Left colon (tissue), 2 donors: Measurements from ENCODE around the gene SPATA31D1. TPM values are rescaled to one million over a fixed set of nuclear protein-coding genes. Genes with fewer than 3 reads are reported as not detected.

Experiments
- ATAC-seq: fragments of 200-7000 bp; cut with Tn5 transposase; one replicate; pipeline ENCODE4 v1.9.1; 2020; ENCODE audit warnings: mild to moderate bottlenecking, moderate library complexity
- DNase-seq, 2 donors: peaks; one replicate each; pipeline ENCODE4 v3.0.0-alpha.2; 2020
- intact Hi-C, 2 donors: fragments of 100-400 bp; cut with DNase I in 1 of 2; cut with micrococcal nuclease in 1 of 2; formaldehyde crosslinking; loops; one replicate each; pipeline versions ENCODE4 v1.11.2 to v1.14.0; 2022; cut with DNase I, micrococcal nuclease
- total RNA-seq, 2 donors: library from RNA; stranded (reverse); fragmentation: NEBNext Ultra II Directional; extraction: Animal tissue kit (Norgen Biotek cat#: 25700); gene quantifications; one replicate each; pipeline ENCODE4 v1.2.1, GENCODE V29; 2021
- donor health status: DM: no; HTN: no; CAD: no.
- donor health status: DM: yes; HTN: yes; CAD: no.

The SPATA31D1 gene
- total RNA-seq, 2 donors from 2014 or later: not detected

GRCh38 chr9:82011133-82011532 is 22.6 kb downstream of the SPATA31D1 start:
- DNase-seq (no peak), ATAC-seq (peak; percentile 31)
- intact Hi-C loops: no loop called here

DNA sequence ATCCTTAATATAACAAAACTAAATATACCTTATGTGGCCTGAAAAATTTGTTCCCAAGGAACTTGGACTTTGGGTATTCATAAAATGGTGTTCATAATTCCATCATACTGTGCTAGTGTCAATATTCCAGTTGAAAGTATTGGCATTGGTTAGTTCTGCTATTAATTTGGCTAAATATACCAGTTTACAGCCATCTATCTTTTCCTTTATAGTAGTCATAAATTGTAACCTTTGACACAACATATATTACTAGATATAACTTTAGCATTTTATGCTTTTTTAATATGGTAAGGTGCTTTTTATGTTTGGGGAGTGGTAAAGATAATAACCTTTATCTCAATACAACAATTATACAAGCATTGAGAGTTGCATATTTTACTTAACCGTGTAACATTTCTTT is 23.7 kb downstream of the SPATA31D1 start:
- no peak for DNase-seq
- intact Hi-C loops: no loop called here
- ATAC-seq: peak; percentile 89

DNA sequence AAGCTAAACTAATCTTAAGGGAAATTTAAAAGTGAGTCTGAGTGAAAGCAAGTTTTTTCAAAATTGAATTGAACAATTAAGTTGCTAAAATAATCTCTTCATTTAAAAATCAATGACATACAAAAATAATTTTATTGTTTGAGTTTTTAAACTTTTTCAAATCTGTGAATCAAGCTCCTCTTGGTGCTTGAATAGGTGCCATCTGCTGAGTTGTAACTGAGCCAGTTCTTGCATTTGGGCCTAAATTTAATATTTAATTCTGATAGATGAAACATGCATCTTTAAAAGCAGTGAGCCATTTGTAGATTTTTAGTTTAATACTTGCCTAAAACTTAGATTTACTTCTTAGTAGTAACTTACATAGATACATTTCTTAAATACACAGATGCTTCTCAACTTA is 31.8 kb downstream of the SPATA31D1 start:
- DNase-seq (no peak), ATAC-seq (no peak)
- intact Hi-C loops: no loop called here

GRCh38 chr9:82021198-82021597 is 32.6 kb downstream of the SPATA31D1 start:
- ATAC-seq (no peak), DNase-seq (peak in 1 of 2 donors; percentile 31)
- intact Hi-C loops: no loop called here

- ATAC-seq (no peak), DNase-seq (no peak)
- intact Hi-C loops: no loop called here
Measured at GRCh38 chr9:82022121-82022520, 33.5 kb downstream of the SPATA31D1 start.

DNA sequence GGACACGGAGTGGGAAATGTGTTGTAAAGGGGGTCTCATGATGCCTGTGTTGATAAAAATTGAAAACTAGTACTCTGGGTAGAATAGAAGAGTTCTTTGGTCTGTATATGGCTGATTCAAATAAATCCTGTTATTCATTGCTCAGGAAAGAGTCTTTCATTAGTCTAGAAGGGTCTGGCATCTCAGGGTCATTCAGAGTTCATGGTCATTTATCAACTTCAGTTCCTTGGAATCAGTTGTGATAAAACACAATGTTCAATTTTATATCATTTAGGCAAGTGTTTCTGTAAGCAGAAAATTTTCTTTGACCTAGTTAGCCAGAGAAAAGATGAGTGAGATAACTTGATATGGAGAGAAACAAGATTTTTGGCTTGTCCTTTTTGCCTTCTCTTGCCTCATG is 36.3 kb downstream of the SPATA31D1 start:
- ATAC-seq (no peak), DNase-seq (no peak)
- intact Hi-C loops: no loop called here

DNA sequence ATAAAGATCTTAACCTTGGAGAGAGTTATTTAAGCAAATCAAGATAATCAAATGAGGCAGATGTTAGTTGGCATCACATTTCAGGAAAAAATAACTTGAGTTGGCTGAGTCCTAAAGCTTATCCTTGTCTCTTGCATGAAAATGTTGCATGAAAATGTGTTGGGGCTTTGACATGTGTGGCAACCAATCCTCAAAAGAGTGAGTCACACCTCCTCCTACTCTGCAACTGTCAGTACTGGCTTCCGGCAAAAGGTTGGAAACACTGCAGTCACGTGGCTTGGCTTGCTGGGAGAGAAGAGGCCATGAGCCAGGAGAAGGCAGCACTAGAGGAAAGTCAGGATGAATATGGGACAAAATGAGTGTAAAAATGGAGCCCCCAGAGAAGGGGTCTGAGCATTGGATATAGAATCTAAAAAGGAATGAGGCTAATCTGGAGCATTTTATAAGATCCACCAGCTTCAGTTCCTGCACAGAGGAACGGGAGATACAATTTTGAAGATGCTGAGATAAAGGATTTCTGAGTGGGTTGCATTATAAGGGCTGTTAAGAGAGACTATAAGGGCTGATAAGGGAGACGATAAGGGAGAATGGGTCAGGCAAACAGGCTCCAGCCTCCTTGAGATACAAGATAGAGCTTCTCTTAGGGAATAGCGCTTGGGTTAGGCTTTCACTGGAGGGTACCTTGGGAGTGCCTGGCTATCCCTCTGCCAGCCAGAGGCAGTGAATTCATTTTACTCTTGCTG is 43.1 kb downstream of the SPATA31D1 start:
- ATAC-seq: no peak
- intact Hi-C loops: no loop called here
- no peak for DNase-seq

DNA sequence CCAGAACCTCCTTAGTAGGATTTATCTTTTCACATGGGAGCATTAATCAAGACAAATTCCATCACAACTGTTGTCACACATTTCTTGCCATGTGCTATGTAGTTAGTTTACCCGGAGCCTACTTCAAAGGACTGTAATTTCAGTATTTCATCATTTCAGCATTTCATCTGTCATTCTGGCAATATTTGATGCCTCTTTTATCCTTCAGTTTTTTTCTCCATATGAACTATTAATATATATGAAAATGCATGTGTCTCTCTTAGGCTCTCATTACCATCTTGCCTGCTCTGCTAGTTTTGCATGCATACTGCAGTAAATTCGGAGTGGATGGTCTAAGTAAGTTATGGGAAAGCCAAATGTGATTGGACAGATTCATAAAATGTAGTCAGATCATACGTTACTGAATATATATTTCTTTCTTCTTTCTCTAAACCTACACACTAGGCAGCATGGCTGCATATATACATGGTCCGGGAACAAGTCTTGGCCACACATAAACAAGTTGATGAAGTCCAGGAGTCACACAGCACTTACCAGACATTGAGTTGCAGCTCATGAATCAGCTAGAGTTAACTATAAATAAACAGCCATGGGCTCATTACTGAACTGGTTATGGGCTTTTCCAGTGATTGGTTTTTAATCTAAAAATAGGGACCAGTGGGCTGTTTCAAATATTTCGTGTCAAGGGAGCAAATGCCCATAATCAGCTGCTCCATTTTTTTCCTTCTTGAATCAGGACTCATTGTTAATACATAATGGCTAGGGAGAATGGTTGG is 46.6 kb downstream of the SPATA31D1 start:
- DNase-seq (no peak), ATAC-seq (no peak)
- intact Hi-C loops: no loop called here

- ATAC-seq (no peak), DNase-seq (no peak)
- intact Hi-C loops: no loop called here
Measured at GRCh38 chr9:82036086-82036485, 47.5 kb downstream of the SPATA31D1 start.

DNA sequence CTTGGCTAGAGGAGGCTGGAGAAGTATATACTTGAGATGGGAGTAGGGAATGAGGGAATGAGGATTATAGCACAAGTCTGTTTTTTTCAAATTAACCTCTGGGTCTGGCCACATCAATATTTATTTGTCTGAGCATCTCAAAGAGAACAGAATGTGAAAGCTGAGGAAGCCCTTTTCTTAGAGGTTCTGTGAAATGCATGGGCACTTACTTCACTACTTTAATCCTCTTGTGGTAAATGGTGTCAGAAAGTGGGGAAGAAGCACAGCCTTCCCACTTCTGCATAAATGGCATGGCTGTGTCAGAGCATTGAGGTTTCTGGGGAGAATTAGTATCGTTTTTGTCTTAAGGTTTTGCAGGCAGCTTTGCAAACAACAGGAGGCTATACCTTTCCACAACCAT is 48.6 kb downstream of the SPATA31D1 start:
- intact Hi-C loops: no loop called here
- ATAC-seq (no peak), DNase-seq (no peak)

- ATAC-seq (no peak), DNase-seq (no peak)
- intact Hi-C loops: no loop called here
Measured at GRCh38 chr9:82038897-82039296, 50.3 kb downstream of the SPATA31D1 start.

Other genes starting within 250 kb of the SPATA31D1 start
- gene SPATA31D4, start 60.3 kb upstream of the SPATA31D1 start, total RNA-seq: not detected
- not detected for gene SPATA31D3, start 45.3 kb upstream of the SPATA31D1 start, total RNA-seq